Stimulated activated CD8-positive, alpha-beta memory T cell treated with anti-CD3 and anti-CD28 coated beads, Interleukin-7, amount 100 ng/mL, for 24 hours (primary cell): ENCODE results near the gene ENTPD1.
A peak's percentile ranks its signal among the peaks of the same experiment; 100 is the strongest.
"Not testable (repeated sequence)": the region's sequence is repeated elsewhere in the genome, so short reads cannot be mapped to it uniquely, and the experiment has no call there.

Experiments used
- DNase-seq: peaks from one replicate; pipeline ENCODE4 v3.0.0-alpha.2; 2020; ENCODE audit warnings: low read depth

The ENTPD1 gene

GRCh38 chr10:95866467-95866842 lies 110.5 kb downstream of the ENTPD1 start:
- no peak for DNase-seq

- DNase-seq = no peak
Measured at GRCh38 chr10:95867866-95868265, 111.9 kb downstream of the ENTPD1 start.

GRCh38 chr10:95872158-95872711 lies 116.3 kb downstream of the ENTPD1 start:
- DNase-seq = no peak

- no peak for DNase-seq
Measured at GRCh38 chr10:95873139-95873538, 117.2 kb downstream of the ENTPD1 start.

- DNase-seq = no peak
Measured at GRCh38 chr10:95873651-95874050, 117.7 kb downstream of the ENTPD1 start.

- not testable (repeated sequence) for DNase-seq
Measured at GRCh38 chr10:95874783-95875182, 118.8 kb downstream of the ENTPD1 start.

GRCh38 chr10:95876756-95877155 lies 120.8 kb downstream of the ENTPD1 start:
- no peak for DNase-seq

GRCh38 chr10:95877881-95878280 lies 121.9 kb downstream of the ENTPD1 start:
- no peak for DNase-seq

GRCh38 chr10:95880704-95881103 lies 124.7 kb downstream of the ENTPD1 start:
- DNase-seq = no peak

GRCh38 chr10:95881316-95881715 lies 125.4 kb downstream of the ENTPD1 start:
- DNase-seq = no peak

GRCh38 chr10:95889830-95890229 lies 133.9 kb downstream of the ENTPD1 start:
- no peak for DNase-seq

GRCh38 chr10:95896071-95896850 lies 140.3 kb downstream of the ENTPD1 start:
- no peak for DNase-seq

- DNase-seq = not testable (repeated sequence)
Measured at GRCh38 chr10:95905897-95906580, 150.1 kb downstream of the ENTPD1 start.

GRCh38 chr10:95906677-95907455 lies 150.9 kb downstream of the ENTPD1 start:
- peak; percentile 12 for DNase-seq

- peak; percentile 41 for DNase-seq
Measured at GRCh38 chr10:95907456-95908253, 151.7 kb downstream of the ENTPD1 start, which contains the start of gene CC2D2B. CC2D2B (plus strand) TSS chr10:95907975; CDS start chr10:95911324, 3,349 bp downstream.

- no peak for DNase-seq
Measured at GRCh38 chr10:95908450-95908849, 152.5 kb downstream of the ENTPD1 start.

GRCh38 chr10:95909561-95909960 lies 153.6 kb downstream of the ENTPD1 start:
- DNase-seq = no peak

GRCh38 chr10:95916039-95916438 lies 160.1 kb downstream of the ENTPD1 start:
- DNase-seq = not testable (repeated sequence)
